Right lobe of liver (tissue), 4 donors: ENCODE data around the gene SRPX.

Experiments
- POLR2A ChIP-seq: fragments of 450-650 bp; IDR thresholded peaks from one replicate; pipeline ENCODE4 v1.6.1; 2017; ENCODE audit warnings: antibody characterized with exemption, mild to moderate bottlenecking
- TF ChIP-seq, protein P1 (sequence below), 4 donors: fragments of 200-600 bp in 3 of 4; fragments of 450-650 bp in 1 of 4; IDR thresholded peaks; one replicate each; pipeline versions ENCODE4 v1.5.1 to v1.8.0; 2016 to 2022; ENCODE audit warnings: antibody characterized with exemption in 4 of 4, mild to moderate bottlenecking in 2 of 4
- donor health status: DM: no; HTN: no; CAD: no.
- donor health status: DM: no; HTN: no; CAD: no.
- donor health status: DM: no; HTN: yes; CAD: no.

DNA sequence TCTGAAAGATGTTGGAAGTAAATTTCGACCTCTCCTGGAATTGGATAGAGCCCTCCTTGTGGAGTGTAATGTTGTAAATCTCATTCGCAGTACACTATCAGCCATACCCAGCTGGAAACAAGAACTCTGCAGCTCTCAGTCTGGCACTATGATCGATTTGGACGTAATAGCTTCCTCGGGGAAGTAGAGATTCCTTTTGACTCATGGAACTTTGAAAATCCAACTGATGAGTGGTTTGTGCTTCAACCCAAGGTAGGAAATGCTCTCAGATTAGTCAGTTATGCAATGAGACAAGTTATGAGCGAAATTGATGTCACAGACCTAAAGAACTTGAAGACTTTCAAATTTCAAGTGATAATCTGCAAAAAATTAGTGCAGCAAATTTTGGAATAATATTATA, 110.4 kb downstream of the SRPX start:
- TF ChIP-seq, protein P1, sequence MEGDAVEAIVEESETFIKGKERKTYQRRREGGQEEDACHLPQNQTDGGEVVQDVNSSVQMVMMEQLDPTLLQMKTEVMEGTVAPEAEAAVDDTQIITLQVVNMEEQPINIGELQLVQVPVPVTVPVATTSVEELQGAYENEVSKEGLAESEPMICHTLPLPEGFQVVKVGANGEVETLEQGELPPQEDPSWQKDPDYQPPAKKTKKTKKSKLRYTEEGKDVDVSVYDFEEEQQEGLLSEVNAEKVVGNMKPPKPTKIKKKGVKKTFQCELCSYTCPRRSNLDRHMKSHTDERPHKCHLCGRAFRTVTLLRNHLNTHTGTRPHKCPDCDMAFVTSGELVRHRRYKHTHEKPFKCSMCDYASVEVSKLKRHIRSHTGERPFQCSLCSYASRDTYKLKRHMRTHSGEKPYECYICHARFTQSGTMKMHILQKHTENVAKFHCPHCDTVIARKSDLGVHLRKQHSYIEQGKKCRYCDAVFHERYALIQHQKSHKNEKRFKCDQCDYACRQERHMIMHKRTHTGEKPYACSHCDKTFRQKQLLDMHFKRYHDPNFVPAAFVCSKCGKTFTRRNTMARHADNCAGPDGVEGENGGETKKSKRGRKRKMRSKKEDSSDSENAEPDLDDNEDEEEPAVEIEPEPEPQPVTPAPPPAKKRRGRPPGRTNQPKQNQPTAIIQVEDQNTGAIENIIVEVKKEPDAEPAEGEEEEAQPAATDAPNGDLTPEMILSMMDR (IDR thresholded peaks at IDR 0.05), result no peak
- no peak for TF ChIP-seq POLR2A
